HG02678 (cell line): ENCODE data around the gene LRRC42.
A peak's percentile ranks its signal among the peaks of the same experiment; 100 is the strongest.

Experiments used
- ATAC-seq: cut with Tn5 transposase; IDR thresholded peaks from one replicate; pipeline ENCODE4 v1.9.1; 2021; ENCODE audit warnings: mild to moderate bottlenecking, moderate library complexity; ENCODE audit not compliant: unreplicated experiment

LRRC42 gene, protein sequence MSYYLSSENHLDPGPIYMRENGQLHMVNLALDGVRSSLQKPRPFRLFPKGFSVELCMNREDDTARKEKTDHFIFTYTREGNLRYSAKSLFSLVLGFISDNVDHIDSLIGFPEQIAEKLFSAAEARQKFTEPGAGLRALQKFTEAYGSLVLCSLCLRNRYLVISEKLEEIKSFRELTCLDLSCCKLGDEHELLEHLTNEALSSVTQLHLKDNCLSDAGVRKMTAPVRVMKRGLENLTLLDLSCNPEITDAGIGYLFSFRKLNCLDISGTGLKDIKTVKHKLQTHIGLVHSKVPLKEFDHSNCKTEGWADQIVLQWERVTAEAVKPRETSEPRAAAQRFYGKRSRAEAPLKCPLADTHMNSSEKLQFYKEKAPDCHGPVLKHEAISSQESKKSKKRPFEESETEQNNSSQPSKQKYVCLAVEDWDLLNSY

DNA sequence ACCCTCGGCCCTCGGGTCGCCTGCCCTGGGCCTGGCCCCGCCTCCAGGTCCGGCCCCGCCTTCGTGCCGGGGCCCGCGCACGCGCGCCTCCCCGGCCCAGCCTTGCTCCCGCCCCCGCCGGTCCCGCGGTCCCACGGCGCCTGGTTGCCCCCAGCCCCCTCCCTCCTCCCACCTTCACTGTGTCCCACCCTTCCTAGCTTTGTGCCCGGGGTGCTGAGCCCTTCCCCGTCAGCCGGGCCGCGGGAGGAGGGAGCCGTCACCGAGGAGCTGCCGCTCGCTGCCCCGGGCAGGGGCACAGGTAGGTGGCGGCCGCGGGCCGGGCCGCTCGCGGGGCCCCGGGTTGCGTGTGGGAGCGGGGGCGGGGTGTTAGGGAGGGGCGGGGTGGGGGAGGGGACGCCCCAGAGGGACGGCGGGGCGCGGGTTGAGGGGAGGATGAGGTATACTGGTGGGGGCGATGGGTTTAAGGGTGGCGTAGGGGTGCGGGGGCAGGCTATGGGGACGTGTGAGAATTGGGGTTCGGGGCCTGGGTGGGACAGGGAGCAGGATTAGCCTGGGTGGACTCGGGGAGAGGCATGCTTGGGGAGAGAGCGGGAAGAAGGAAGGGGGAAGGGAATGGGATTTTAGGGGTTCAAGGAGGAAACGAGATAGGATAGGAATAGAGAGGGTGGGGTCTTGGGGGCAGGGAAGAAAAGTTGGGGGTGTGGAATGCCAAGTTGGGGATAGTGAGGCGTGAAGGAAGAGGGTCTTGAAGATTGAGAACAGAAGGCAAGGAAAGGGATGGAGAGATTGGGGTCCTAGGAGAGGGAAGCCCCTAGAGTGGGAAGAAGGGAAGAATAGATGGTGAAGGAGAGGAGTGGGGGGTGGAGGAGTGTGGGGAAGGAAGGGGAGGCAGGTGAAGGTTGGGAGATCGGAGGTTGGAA lies at the start of gene LRRC42:
Gene LRRC42 (plus strand): TSS at position 99 of the 920 bp plus-strand sequence. CDS start 5,650 bp downstream, outside the sequence.
- peak; percentile 62 for ATAC-seq

DNA sequence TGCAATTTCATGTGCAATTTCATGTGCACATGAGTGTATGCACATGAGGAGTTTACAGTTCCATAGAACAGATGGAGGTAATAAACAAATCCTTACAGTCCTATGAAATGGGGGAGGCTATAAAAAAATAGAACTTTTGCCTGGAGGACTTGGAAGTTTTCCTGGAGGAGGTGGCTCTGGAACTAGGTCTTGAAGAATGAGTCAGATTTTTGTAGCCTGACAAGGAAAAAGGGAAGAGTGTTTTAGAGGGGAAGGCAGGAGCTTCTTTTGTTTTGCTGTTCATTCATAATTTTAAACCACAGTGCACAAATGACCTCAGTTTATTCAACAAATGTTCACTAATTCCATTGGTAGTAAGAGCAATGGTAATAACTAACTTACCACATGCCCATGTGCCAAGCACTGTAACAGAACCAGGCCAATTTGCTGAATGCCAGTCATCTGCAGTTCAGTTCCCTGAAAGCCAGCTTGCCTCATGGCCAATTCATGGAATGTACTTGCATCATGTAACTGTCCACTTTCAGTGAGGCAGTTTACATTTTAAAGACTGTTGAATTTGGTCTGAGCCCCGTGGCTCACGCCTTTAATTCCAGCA lies 49.4 kb upstream of the LRRC42 start:
- no peak for ATAC-seq

DNA sequence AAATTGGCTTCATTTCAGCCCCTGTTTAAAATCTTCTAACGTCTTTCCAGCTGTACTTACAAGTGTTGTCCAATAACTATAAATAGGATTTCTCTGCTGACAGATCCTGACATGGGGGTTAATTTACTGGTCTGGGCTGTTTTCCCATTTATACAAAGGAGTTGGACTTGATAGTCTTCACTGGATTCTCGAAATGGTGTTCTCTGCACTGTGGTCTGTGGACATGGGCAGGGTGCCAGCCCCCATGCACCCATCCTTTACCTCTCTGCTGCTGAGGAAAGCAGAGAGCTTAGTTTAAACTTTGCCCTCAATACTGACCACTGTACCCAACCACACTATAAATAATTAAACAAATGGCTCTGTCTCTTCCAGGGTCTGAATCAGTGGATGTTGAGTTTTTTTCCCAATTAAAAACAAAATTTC lies 46.9 kb upstream of the LRRC42 start:
- ATAC-seq, result no peak

DNA sequence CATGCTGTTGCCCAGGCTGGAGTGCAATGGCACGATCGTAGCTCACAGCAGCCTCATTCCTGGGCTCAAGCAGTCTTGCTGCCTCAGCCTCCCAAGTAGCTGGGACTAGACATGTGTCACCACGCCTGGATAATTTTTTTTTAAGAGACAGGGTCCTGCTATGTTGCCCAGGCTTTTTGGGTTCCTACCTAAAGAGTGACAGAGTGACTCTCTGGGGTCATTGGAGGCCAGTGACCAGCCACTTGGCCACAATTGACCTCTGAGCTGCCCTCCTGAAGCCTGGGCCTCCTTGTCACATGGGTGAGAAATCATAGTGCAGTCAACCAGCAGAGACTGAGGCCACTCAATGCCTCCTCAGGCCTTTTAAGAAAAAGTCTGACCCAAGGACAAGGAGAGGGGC lies 46.4 kb upstream of the LRRC42 start:
- ATAC-seq, result no peak

DNA sequence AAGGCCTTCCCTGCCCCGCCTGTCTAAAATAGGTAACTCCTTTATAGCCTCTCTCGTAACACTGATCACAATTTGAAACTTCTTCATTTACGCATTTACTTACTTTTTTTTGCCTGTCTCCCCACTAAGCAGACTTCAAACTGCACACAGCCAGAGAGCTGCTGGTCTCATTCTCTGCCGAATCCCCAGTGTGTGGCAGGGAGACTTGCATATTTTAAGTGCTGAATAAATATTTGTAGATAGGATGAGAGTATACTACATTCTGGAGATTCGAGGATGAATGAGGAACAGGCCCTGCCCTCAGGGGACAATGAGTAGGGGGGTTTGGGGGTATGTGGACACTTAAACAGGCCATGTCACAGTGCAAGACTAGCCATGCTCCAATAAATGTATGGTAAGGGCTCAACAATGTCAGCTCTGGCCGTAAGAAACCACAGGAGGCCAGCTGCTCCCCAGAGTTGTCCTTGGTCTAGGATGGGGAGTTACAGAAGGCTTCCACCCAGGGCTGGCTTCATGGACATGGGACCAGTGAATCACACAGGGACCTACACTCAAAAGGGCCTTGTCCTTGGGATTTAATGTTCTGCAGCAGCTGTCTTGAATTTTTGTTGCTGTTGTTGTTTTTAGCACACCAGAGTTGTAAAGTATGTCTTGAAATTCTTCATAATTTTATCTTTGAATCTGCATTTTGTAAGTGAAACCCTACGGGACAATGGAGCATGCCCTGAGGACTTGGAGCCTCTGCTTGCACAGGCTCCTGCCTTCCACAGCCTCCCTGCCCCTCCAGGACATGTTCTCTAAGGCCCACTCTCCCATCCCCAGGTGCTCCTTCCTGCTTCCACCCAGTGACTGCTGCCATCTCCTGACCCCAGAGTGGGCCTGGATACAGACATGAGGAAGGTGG lies 43.7 kb upstream of the LRRC42 start:
- ATAC-seq, result no peak

DNA sequence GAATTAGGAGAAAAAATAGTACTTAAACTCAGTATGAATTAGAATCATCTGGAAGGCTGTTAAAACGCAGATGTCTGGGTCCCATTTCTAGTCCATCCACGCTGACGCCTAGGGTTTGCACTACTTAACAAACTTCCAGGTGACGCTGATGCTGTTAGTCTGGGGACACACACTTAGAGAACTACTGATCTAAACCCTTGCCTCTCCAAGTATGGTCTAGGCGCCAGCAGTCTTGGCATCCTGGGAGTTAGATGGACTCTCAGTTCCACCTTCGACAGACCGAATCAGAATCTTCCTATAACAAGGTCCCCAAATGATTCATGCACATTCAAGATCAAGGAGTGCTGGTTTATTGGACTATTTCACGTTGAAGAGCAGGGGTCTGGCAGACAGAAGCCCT lies 40.6 kb upstream of the LRRC42 start:
- no peak for ATAC-seq

DNA sequence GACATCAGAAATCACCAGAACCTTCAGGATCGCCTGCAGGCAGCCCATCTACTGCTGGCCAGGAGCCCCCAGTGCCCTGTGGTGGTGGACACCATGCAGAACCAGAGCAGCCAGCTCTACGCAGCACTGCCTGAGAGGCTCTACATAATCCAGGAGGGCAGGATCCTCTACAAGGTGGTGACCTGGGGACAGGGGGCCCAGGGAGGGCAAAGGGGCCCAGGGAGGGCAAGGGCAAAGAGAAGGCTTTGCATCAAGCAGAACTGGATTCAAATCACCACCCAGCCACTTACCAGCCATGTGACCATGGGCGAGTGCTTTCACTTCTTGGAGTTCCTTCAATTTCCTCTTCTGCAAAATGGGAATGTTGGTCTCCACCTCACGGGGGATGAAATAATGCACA lies 40.0 kb upstream of the LRRC42 start:
- ATAC-seq, result no peak

DNA sequence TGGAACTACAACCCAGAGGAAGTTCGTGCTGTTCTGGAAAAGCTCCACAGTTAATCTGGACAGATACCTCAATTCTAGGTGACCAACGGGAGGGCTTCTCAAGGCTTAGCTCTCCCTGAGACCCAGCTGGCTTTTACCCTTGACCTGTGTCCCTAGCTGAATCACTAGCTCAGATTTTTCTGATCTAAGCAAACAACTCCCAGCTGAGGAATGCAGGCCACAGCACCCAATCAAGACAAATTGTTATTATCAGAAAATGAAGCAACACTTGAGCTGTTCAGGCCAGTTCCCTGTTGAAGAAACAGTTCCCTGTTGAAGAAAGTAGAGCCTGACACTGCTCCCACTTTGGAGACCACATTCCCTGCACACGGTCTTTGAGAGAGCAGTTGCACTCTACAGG lies 36.2 kb upstream of the LRRC42 start:
- ATAC-seq, result no peak

DNA sequence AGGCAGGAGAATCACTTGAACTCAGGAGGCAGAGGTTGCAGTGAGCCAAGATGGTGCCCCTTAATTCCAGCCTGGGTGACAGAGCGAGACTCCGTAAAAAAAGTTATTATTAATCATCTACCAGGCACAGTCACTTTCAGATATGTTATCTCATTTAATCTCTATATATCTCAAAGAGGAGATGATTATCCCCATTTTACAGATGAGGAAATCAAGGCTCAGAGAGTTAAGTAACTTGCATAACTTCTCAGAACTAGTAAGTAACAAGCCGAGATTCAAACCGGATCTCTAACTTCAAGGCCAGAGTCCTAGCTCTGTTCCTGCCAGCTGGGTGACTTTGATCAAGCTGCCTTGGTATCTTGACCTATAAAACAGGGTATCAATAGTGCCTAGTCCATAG lies 34.7 kb upstream of the LRRC42 start:
- no peak for ATAC-seq

DNA sequence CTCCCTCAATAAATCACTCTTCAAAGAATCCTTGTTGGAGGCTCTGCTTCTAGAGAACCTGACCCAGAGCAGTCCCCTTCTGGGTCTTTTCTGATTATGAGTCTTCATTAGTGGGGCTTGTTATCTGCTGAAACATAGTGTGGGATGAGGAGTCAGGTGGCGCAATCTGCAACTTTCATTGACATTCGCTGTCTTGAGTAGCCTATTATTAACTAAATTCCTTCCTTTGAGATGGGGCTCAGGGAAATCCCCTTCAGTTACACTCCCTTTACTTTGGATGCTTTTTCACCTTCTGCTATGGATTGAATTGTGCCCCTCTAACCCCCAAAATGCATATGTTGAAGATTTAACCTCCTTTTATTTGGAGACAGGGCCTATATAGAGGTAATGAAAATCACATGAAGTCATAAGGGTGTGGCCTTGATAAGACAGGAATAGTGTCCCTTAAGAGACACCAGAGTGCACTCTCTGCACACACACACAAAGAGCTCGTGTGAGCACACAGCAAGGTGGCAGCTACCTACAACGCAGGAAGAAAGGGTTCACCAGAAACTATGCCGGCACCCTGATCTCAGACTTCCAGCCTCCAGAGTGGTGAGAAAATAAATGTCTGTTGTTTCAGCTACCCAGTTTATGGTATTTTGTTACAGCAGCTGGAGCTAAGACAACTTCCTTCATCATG lies 32.7 kb upstream of the LRRC42 start:
- no peak for ATAC-seq

DNA sequence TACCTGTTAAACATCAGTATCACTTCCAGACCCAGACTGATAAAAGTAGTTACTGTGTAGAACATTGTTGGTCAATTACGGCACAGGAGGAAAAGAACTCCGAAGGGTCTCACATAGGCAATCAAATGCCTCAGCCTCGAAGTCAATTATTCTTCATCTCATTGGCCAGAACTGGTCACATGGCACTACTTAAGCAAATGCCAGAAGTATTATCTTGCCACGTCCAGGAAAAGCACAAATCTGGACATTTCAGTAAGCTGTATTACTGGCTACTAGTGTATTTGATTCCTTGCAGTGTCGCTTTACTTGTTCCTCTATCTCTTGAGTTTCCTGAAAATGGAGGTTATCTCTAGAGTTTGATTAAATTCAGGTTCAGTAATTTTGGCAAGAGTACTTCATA lies 27.8 kb upstream of the LRRC42 start:
- ATAC-seq, result no peak

DNA sequence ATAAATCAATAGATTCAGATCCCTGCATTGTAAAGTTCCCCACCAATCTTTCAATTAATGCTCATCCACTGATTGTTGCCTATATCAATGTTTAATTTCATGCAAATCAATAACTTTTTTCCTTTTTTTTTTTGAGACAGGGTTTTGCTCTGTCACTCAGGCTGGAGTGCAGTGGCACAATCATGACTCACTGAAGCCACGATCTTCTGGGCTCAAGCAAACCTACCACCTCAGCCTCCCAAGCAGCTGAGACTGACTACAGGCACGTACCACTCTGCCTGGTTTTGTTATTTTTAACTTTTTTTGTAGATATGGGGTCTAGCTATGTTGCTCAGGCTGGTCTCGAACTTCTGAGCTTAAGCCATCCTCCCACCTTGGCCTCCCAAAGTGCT lies 26.5 kb upstream of the LRRC42 start:
- ATAC-seq, result no peak

DNA sequence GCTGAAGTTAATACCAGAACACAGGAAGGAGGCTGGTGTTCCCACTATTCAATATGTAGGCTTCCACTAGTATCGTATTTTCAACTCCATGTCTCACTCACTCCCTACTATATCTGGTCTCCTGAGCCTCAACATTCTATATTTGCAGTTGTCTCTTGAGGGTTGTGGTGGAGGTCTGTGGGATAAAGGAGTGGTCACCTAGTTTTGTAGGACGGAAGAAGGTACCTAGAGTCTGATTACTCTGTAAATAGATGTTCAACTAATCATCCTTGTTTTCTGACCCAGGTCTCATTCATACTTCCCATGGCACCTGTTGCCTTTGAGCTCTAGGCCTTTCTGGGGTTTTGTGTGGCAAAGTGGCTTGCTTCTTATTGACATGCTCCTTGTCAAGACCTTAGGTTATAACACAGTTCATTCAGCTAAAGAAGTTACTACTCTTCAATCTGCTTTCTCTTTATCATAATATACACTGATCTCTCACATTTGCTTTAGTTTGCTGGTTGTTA lies 18.7 kb upstream of the LRRC42 start:
- no peak for ATAC-seq

DNA sequence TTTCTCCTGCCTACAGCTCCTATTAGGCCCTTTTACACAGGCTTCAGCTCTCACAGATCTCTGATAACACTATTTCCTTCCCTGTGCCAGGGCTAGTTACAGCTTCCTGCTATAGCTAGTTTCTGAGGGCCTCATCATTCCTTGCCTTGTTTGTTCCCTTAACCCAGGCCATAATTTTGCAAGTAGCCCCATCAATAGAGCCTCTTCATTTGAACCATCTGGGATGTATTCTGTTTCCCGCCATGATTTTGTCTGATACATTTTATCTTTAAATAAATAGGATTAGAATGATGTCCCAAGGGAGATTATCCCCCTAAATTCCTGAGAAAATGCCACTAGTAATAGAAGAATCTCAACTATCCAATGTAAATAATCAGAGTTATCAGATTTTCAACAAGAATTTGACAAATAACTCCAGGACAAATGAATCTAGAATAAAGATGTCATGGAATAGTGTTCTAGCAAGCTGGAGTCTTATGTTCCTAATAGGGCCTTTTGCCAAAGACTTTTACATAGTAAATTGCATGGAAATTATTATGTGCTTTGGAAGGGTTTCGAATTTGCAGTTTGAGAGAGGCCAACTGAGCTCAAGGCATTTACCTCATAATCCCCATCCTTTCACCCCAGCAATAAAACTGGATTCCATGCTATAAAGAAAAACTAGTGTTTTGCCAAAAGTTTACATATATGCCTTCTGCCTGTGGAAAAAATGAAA lies 16.7 kb upstream of the LRRC42 start:
- ATAC-seq, result no peak

DNA sequence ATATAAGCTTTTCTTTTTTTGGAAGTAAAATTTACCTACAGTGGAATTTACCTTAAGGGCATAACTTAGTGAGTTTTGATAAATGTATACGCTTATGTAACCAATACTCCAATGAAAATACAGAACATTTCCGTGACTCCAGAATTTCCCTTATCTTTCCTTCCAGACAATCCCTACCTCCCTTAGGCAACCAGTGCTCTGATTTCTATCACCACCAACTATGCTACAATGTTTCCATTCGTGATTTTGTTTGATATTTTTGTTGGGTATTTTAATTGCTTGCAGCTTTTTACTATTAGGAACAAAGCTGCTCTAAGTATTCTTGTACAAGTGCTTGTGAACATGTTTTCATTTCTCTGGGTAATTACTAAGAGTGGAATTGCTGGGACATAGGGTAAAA lies 15.2 kb upstream of the LRRC42 start:
- ATAC-seq, result no peak

DNA sequence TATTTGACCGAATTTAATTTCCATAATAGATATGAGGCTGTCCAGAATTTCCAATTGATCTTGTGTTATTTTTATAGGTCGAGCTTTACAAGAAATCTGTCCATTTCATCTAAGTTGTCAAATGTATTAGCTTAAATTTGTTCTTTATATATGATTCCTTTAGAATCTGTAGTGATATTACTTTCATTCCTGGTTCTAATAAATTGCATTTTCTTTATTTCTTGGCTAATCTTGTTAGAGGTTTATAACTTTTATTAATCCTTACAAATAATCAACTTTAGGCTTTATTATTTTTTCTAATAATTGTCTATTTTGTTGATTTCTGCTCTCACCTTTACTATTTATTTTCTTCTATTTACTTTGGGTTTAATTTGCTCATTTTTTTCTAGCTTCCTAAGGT lies 14.6 kb upstream of the LRRC42 start:
- ATAC-seq, result no peak

DNA sequence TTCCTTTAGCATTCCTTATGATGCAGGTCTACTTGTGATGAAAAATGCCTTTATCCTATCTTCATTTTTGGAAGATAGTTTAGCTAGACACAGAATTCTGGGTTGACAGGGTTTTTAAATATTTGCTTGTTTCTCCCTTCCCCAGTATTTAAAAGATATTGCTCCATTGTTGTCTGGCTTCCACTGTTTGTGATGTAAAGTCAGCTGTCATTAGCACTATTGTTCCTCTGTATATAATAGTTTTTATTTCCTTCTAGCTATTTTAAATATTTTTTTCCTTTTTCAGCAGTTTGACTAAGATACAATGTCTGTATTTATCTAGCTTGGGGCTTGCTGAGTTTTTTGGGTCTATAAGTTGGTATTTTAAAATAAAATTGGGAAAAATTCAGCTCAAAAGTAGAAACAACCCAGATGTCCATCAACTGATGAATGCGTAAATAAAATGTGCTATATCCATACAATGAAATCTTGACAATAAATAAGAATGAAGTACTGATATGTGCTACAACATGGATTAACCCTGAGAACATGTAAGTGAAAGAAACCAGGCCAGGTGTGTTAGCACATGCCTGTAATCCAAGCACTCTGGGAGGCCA lies 11.9 kb upstream of the LRRC42 start:
- ATAC-seq, result no peak

DNA sequence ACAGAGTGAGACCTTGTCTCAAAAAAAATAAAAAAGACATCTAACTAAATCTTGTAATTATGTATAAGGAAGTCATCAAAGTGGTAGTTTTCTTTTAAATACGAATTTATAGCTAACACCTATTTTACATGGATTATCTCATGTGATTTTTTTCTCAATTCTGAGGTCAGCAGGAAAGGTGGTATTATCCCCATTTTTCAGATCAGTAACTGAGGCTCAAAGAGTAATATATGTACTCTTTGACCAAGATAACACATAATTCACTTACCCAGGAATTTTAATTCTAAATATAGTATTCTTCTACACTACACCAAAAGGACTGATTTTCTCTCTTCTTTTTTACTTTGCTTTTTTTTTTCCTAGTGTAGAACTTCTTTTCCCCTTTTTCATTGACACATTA lies 9.7 kb upstream of the LRRC42 start:
- no peak for ATAC-seq
